ENCODE results near the gene VPS37B. TPM values are rescaled to one million over a fixed set of nuclear protein-coding genes. Genes with fewer than 3 reads are reported as not detected.

VPS37B gene
- total RNA-seq, 2 donors from 2014 or later: 20.5 to 22.7 TPM

- DNase-seq: no peak
- ATAC-seq: no peak
- intact Hi-C loops (cut with DNase I): no loop called here
Measured at GRCh38 chr12:122847516-122847836, 48.4 kb downstream of the VPS37B start.

GRCh38 chr12:122846622-122847515 lies 49.1 kb downstream of the VPS37B start:
- no peak for DNase-seq

GRCh38 chr12:122845865-122846621 lies 49.9 kb downstream of the VPS37B start:
- no peak for ATAC-seq
- intact Hi-C loops (cut with DNase I): no loop called here
- DNase-seq: no peak

More at GRCh38 chr12:122846622-122847515, 49.1 kb downstream of the VPS37B start:
- intact Hi-C loops (cut with DNase I): no loop called here
- no peak for ATAC-seq

- intact Hi-C loops (cut with DNase I): no loop called here
- no peak for ATAC-seq
- DNase-seq: no peak
Measured at GRCh38 chr12:122845041-122845864, 50.7 kb downstream of the VPS37B start.

- no peak for DNase-seq
- ATAC-seq: no peak
- intact Hi-C loops (cut with DNase I): no loop called here
Measured at GRCh38 chr12:122844366-122844971, 51.5 kb downstream of the VPS37B start.

GRCh38 chr12:122843455-122843854 lies 52.5 kb downstream of the VPS37B start:
- intact Hi-C loops (cut with DNase I): no loop called here
- no peak for ATAC-seq
- no peak for DNase-seq

GRCh38 chr12:122842505-122843405 lies 53.2 kb downstream of the VPS37B start:
- peak in 1 of 2 donors; percentile 2 for ATAC-seq
- no peak for DNase-seq
- intact Hi-C loops (cut with DNase I): no loop called here

GRCh38 chr12:122841544-122842321 lies 54.2 kb downstream of the VPS37B start:
- intact Hi-C loops (cut with DNase I): no loop called here
- ATAC-seq (peak; percentile 38 to 72), DNase-seq (peak; percentile 61)

- DNase-seq (no peak), ATAC-seq (peak; percentile 10 to 14)
- intact Hi-C loops (cut with DNase I): no loop called here
Measured at GRCh38 chr12:122840580-122841513, 55.1 kb downstream of the VPS37B start.

GRCh38 chr12:122839907-122840554 lies 55.9 kb downstream of the VPS37B start:
- intact Hi-C loops (cut with DNase I): no loop called here
- ATAC-seq: no peak
- no peak for DNase-seq

GRCh38 chr12:122838841-122839240 lies 57.1 kb downstream of the VPS37B start:
- DNase-seq: no peak
- ATAC-seq: no peak
- intact Hi-C loops (cut with DNase I): no loop called here

- intact Hi-C loops (cut with DNase I): loop anchor here in 1 of 2 donors (2.0 kb wide), 1 partner anchor 57 kb away; no protein-coding TSS in a partner anchor
- ATAC-seq (no peak), DNase-seq (no peak)
Measured at GRCh38 chr12:122837306-122838265, 58.3 kb downstream of the VPS37B start.

- intact Hi-C loops (cut with DNase I): loop anchor here in 1 of 2 donors (2.0 kb wide), 1 partner anchor 59 kb away; no protein-coding TSS in a partner anchor
- peak; percentile 3 to 25 for ATAC-seq
Measured at GRCh38 chr12:122836027-122836921, 59.6 kb downstream of the VPS37B start.

GRCh38 chr12:122835750-122836026 lies 60.2 kb downstream of the VPS37B start:
- intact Hi-C loops (cut with DNase I): loop anchor here in 1 of 2 donors (2.0 kb wide), 1 partner anchor 59 kb away; no protein-coding TSS in a partner anchor
- ATAC-seq (peak; percentile 30 to 32), DNase-seq (no peak)

More at GRCh38 chr12:122836027-122836921, 59.6 kb downstream of the VPS37B start:
- DNase-seq: no peak

Measured in left cardiac atrium (tissue), 4 donors.